GM18505 (cell line): ENCODE results near the gene SULT1C3.
"Not testable (repeated sequence)": the region's sequence is repeated elsewhere in the genome, so short reads cannot be mapped to it uniquely, and the experiment has no call there.

ENCODE experiments used
- ATAC-seq: cut with Tn5 transposase; IDR thresholded peaks from one replicate; pipeline ENCODE4 v1.9.1; 2021; ENCODE audit not compliant: unreplicated experiment
- POLR2A ChIP-seq: IDR thresholded peaks from 4 replicates; pipeline ENCODE4 v1.6.1; 2011; ENCODE audit warnings: borderline replicate concordance; ENCODE audit not compliant: insufficient read depth, insufficient read length; ENCODE audit errors: extremely low read depth

Gene SULT1C3

DNA sequence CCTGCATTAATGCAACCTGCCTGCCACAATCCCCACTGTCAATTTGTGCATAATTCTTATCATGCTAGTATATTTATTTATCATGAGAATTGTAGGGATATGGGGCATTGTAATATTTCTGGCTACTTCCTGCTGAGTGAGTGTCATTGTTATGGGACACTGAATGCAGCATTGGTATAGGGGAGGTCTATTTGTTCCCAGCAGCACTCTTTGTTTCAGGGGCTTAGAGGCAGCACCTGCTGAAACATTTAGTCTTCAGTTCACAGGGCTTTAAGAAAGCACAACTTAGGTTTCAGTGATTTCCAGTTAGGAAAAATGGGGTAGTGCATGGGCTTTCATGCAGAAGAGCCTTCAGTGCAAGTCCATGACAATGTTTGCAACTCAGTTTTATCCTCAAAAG, 23.6 kb downstream of the SULT1C3 start:
- ATAC-seq = no peak
- no peak for TF ChIP-seq POLR2A

DNA sequence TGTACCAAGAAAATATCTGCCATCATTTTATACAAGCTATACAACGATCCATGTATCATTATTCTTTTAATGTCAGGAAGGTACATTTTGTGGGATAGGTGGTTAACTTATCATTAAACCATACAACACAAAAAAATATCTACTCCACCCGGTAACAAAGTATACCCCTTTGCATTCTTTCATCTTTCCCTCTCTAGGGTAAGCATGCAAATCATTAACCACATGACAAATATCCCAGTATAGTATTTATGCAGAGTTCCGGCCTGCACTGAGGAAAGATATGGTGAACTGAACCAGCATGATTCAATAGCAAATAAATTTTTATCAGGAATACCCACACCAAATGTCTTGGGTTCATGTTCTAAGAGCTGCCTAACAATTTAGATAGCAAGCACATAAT, 26.4 kb downstream of the SULT1C3 start:
- ATAC-seq = no peak
- no peak for TF ChIP-seq POLR2A

DNA sequence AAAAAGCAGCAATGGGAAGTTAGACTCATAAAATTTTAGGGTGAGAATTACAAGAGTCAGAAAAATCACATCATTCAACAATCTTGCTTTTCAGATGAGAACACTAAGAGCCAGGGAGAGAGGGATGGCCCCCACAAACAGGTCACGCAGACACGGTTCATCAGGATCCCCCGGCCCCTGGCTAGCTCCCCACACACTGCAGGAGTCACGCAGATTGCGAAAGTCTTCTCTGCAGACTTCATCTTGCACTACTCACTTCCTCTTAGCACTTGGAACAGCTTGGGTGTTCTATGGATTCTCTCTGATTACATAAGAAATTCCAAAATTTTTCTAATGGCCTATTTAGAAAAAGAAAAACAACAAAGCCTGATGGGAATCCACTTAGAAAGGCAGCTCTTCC, 27.3 kb downstream of the SULT1C3 start:
- ATAC-seq = no peak
- TF ChIP-seq POLR2A = no peak

DNA sequence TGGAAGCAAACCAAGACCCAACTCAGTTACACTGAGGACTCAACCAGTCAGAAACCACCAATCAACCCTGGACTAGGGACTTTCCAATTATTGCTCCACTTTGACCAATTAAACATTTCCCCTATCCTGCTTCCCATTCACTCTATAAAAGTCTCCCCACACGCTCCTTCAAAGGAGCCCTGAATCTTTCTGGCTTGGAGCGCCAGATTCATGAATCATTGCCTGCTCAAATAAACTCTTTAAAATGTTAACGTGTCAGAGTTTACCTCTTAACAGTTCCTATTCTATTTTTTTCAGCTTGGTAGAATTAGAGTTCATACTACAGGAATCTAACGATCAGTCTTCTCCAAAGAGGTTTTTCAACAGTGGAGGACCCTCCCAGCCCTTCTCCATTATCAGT, 28.2 kb downstream of the SULT1C3 start:
- no peak for TF ChIP-seq POLR2A
- no peak for ATAC-seq

DNA sequence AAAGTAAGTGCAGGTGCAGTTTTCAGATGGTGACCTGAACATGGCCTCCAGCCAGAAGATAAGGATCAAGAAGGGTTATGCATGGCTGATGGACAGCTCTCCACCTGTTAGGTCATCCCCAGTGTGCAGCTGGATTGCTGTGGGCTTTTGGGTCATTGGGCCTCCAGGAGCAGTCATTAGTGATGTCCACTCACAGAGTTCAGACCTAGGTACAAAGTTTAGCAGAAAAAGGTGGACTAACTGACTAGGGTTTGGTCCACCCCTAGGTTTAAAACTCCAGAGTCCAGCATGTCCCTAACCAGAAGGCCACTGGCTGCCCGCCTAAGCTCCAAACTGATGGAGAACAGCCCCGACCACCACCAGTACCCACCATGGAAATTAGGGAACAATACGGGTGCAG, 30.6 kb downstream of the SULT1C3 start:
- no peak for ATAC-seq
- no peak for TF ChIP-seq POLR2A

- TF ChIP-seq POLR2A = no peak
- ATAC-seq = no peak
These were observed 31.2 kb downstream of the SULT1C3 start for GRCh38 chr2:108270768-108271506.

GRCh38 chr2:108271691-108272253, 32.0 kb downstream of the SULT1C3 start:
- TF ChIP-seq POLR2A = no peak
- no peak for ATAC-seq

GRCh38 chr2:108278631-108279030, 38.9 kb downstream of the SULT1C3 start:
- TF ChIP-seq POLR2A = no peak

GRCh38 chr2:108279468-108279867, 39.7 kb downstream of the SULT1C3 start:
- ATAC-seq = no peak
- TF ChIP-seq POLR2A = no peak

More at GRCh38 chr2:108278631-108279030, 38.9 kb downstream of the SULT1C3 start:
- ATAC-seq = no peak

- ATAC-seq = no peak
These were observed 40.7 kb downstream of the SULT1C3 start for GRCh38 chr2:108280466-108280865.

DNA sequence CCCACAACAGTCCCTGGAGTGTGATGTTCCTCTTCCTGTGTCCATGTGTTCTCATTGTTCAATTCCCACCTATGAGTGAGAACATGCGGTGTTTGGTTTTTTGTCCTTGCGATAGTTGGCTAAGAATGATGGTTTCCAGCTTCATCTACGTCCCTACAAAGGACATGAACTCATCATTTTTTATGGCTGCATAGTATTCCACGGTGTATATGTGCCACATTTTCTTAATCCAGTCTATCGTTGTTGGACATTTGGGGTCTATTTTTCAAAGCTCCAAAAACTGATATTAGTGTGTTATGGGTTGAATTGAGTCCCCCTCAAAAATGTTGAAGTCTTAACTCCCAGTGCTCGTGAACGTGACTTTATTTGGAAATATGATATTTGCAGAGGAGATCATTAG, 44.8 kb downstream of the SULT1C3 start:
- not testable (repeated sequence) for ATAC-seq

More at GRCh38 chr2:108280466-108280865, 40.7 kb downstream of the SULT1C3 start:
- no peak for TF ChIP-seq POLR2A

GRCh38 chr2:108285616-108286015, 45.8 kb downstream of the SULT1C3 start:
- TF ChIP-seq POLR2A = no peak
- ATAC-seq = no peak

DNA sequence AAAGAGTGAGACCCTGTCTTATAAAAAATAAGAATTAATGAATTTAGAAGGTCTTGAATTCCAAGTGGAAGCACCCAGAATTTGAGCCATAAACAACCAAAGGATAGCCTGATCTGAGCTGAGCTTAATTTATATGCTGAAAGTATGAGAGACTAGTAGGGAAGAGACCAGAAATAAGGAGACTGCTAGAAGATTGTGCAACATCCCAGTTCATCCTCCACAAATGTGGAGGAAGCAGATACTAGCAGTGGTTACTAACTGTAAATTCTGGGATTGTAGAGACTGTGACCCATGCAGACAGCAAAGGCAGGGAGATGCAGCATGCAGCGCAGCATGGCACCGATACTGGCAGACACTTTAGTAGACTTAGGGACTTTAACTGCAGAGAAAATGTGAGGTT, 47.4 kb downstream of the SULT1C3 start:
- no peak for ATAC-seq
- TF ChIP-seq POLR2A = no peak

GRCh38 chr2:108288534-108289106, 48.9 kb downstream of the SULT1C3 start, which contains the start of gene SULT1C2:
Gene SULT1C2, plus strand, starts transcription at chr2:108288895. Its CDS starts 4,773 bp downstream, at chr2:108293668.
- no peak for TF ChIP-seq POLR2A
- no peak for ATAC-seq
